NCI-H1105 treated with DMSO at 0.1 percent for 48 hours (cell line): ENCODE measurements around the gene GUCY2C.

Source experiments
- DNase-seq: peaks from one replicate; lab custom pipeline; 2025; lab: John Stamatoyannopoulos, UW

GUCY2C gene

GRCh38 chr12:14681625-14682024 is 14.8 kb downstream of the GUCY2C start:
- DNase-seq: no peak

- no peak for DNase-seq
These were observed 15.2 kb downstream of the GUCY2C start for GRCh38 chr12:14681190-14681589.

- no peak for DNase-seq
These were observed 17.8 kb downstream of the GUCY2C start for GRCh38 chr12:14678547-14679150.

- DNase-seq: no peak
These were observed 27.8 kb downstream of the GUCY2C start for GRCh38 chr12:14668591-14668990.

GRCh38 chr12:14665354-14666348 is 30.7 kb downstream of the GUCY2C start:
- no peak for DNase-seq

- peak; percentile 53 for DNase-seq
These were observed 31.9 kb downstream of the GUCY2C start for GRCh38 chr12:14664434-14665023.

GRCh38 chr12:14663002-14663401 is 33.4 kb downstream of the GUCY2C start:
- no peak for DNase-seq

- no peak for DNase-seq
These were observed 39.6 kb downstream of the GUCY2C start for GRCh38 chr12:14656846-14657245.

- DNase-seq: no peak
These were observed 41.1 kb downstream of the GUCY2C start for GRCh38 chr12:14655284-14655683.

GRCh38 chr12:14654842-14655241 is 41.6 kb downstream of the GUCY2C start:
- no peak for DNase-seq

- no peak for DNase-seq
These were observed 42.0 kb downstream of the GUCY2C start for GRCh38 chr12:14654416-14654815.

- no peak for DNase-seq
These were observed 43.9 kb downstream of the GUCY2C start for GRCh38 chr12:14652483-14652882.

- no peak for DNase-seq
These were observed 45.0 kb downstream of the GUCY2C start for GRCh38 chr12:14651371-14651770.

- DNase-seq: no peak
These were observed 45.6 kb downstream of the GUCY2C start for GRCh38 chr12:14650789-14651188.

- no peak for DNase-seq
These were observed 49.2 kb downstream of the GUCY2C start for GRCh38 chr12:14647028-14647750.

- DNase-seq: no peak
These were observed 53.1 kb downstream of the GUCY2C start for GRCh38 chr12:14643251-14643650.

GRCh38 chr12:14638066-14638465 is 58.3 kb downstream of the GUCY2C start:
- DNase-seq: no peak

GRCh38 chr12:14635776-14636175 is 60.6 kb downstream of the GUCY2C start:
- no peak for DNase-seq

GRCh38 chr12:14630793-14631192 is 65.6 kb downstream of the GUCY2C start:
- DNase-seq: no peak

- peak; percentile 81 for DNase-seq
These were observed 66.3 kb downstream of the GUCY2C start for GRCh38 chr12:14629832-14630710.

- DNase-seq: no peak
These were observed 67.6 kb downstream of the GUCY2C start for GRCh38 chr12:14628771-14629170.
